ENCODE data around the gene CD63.

CD63 gene

GRCh38 chr12:55676707-55677106, 52.1 kb downstream of the CD63 start:
- no peak overlapping the region for H3K27ac ChIP-seq (ENCODE audit: low read depth, low read length, poor library complexity, severe bottlenecking)
- H3K36me3 ChIP-seq (ENCODE audit: insufficient read depth, low read length): no peaks in the 10 kb centered on the region
- no peak overlapping the region for H2AFZ ChIP-seq (ENCODE audit: low read length)
- TF ChIP-seq CTCF (IDR thresholded peaks at IDR 0.05; ENCODE audit: low read length): no peak
- no peak for TF ChIP-seq EZH2 (IDR thresholded peaks at IDR 0.05; ENCODE audit: borderline replicate concordance, low read length)
- H3K9me2 ChIP-seq (ENCODE audit: low read depth, low read length): no peaks in the 10 kb centered on the region
- H3K4me3 ChIP-seq (ENCODE audit: low read depth, low read length, poor library complexity, severe bottlenecking): no peak overlapping the region
- H3K4me2 ChIP-seq (ENCODE audit: low read length): no peak overlapping the region
- H3K79me2 ChIP-seq (ENCODE audit: insufficient read depth, low read length): no peaks in the 10 kb centered on the region
- no peaks in the 10 kb centered on the region for H4K20me1 ChIP-seq (ENCODE audit: insufficient read depth, low read length)
- H3F3A ChIP-seq (ENCODE audit: insufficient read depth, low read length): no peaks in the 10 kb centered on the region
- no peaks in the 10 kb centered on the region for H3K9me3 ChIP-seq (ENCODE audit: low read length)
- H3K27me3 ChIP-seq (ENCODE audit: insufficient read depth, low read length): no peaks in the 10 kb centered on the region
- peaks cover 8% of the 10 kb centered on the region for H3K4me1 ChIP-seq (ENCODE audit: insufficient read depth, low read length, severe bottlenecking)
- no peak overlapping the region for H3K9ac ChIP-seq (ENCODE audit: low read length)

GRCh38 chr12:55675666-55676065, 53.1 kb downstream of the CD63 start:
- H3K9ac ChIP-seq (ENCODE audit: low read length): no peak overlapping the region
- no peak overlapping the region for H3K27ac ChIP-seq (ENCODE audit: low read depth, low read length, poor library complexity, severe bottlenecking)
- TF ChIP-seq EZH2 (IDR thresholded peaks at IDR 0.05; ENCODE audit: borderline replicate concordance, low read length) (no peak), CTCF (IDR thresholded peaks at IDR 0.05; ENCODE audit: low read length) (no peak)
- H3K9me3 ChIP-seq (ENCODE audit: low read length): no peaks in the 10 kb centered on the region
- no peaks in the 10 kb centered on the region for H4K20me1 ChIP-seq (ENCODE audit: insufficient read depth, low read length)
- no peak overlapping the region for H3K4me3 ChIP-seq (ENCODE audit: low read depth, low read length, poor library complexity, severe bottlenecking)
- no peaks in the 10 kb centered on the region for H3K27me3 ChIP-seq (ENCODE audit: insufficient read depth, low read length)
- no peaks in the 10 kb centered on the region for H3K9me2 ChIP-seq (ENCODE audit: low read depth, low read length)
- H3K36me3 ChIP-seq (ENCODE audit: insufficient read depth, low read length): no peaks in the 10 kb centered on the region
- no peak overlapping the region for H2AFZ ChIP-seq (ENCODE audit: low read length)
- H3F3A ChIP-seq (ENCODE audit: insufficient read depth, low read length): no peaks in the 10 kb centered on the region
- H3K4me1 ChIP-seq (ENCODE audit: insufficient read depth, low read length, severe bottlenecking): peaks cover 8% of the 10 kb centered on the region
- no peak overlapping the region for H3K4me2 ChIP-seq (ENCODE audit: low read length)
- no peaks in the 10 kb centered on the region for H3K79me2 ChIP-seq (ENCODE audit: insufficient read depth, low read length)
